ENCODE data around the gene CNTFR.
A peak's percentile ranks its signal among the peaks of the same experiment; 100 is the strongest.
"Not testable (repeated sequence)": the region's sequence is repeated elsewhere in the genome, so short reads cannot be mapped to it uniquely, and the experiment has no call there.

CNTFR gene, protein sequence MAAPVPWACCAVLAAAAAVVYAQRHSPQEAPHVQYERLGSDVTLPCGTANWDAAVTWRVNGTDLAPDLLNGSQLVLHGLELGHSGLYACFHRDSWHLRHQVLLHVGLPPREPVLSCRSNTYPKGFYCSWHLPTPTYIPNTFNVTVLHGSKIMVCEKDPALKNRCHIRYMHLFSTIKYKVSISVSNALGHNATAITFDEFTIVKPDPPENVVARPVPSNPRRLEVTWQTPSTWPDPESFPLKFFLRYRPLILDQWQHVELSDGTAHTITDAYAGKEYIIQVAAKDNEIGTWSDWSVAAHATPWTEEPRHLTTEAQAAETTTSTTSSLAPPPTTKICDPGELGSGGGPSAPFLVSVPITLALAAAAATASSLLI

DNA sequence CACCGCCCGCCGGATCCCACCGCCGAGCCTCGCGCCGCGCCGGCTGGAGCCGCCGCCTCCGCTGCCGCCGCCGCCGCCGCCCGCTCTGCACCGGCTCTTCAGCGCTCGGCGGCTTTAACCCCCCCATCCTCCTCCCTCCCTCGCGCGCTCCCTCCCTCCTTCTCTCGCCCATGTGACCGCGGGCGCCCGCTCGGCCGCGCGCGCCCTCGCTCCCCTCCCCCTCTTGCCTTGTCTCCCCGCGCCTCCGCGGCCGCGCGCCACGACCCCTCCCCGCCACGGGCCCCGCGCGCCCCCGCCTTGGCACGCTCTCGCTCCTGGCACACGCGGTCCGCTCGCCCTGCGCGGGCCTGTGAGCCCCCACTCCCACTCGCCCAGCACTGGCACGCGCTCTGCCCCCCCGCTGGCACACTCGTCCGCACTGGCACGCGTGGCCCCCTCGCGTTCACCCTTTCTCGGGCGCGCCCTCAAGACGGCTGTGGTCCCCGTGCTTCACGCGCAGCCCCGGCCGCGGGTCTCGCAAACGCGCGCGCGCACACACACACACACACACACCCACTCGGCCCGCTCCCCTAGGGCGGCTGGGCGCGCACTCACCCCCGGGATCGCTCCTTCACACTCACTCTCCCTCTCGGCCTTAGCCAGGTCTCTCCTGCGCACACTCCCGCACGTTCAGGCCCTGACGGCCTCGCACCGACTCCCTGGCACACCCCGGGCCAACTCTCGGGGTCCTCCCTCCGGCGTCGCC is at the start of gene CNTFR:
CNTFR (minus strand) TSS at position 89 of the 745 bp plus-strand sequence. CDS start 20,743 bp downstream, outside the sequence.
- peaks cover 33% of the 10 kb centered on the region for H3K4me1 ChIP-seq (ENCODE audit: control insufficient read depth, insufficient read depth, low read length)

DNA sequence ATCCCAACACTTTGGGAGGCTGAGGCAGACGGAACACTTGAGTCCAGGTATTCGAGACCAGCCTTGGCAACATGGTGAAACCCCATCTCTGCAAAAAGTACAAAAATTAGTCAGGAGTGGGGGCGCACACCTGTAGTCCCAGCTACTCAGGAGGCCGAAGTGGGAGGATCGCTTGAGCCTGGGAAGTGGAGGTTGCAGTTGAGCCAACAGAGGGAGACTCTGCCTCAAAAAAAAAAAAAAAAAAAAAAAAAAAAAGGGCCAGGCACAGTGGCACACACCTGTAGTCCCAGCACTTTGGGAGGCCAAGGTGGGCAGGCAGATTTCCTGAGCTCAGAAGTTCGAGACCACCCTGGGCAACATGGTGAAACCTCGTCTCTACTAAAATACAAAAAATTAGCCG is 49.8 kb upstream of the CNTFR start:
- not testable (repeated sequence) for H3K4me1 ChIP-seq (ENCODE audit: control insufficient read depth, insufficient read depth, low read length); H3K9me3 ChIP-seq (ENCODE audit: control insufficient read depth, insufficient read depth, low read length); H3K36me3 ChIP-seq (ENCODE audit: control insufficient read depth, insufficient read depth, low read length); H3K27me3 ChIP-seq (ENCODE audit: control insufficient read depth, insufficient read depth, low read length); H3K9ac ChIP-seq (ENCODE audit: low read depth, low read length); H3K4me3 ChIP-seq (ENCODE audit: low read depth, low read length)

More for the DNA sequence above, at the start of gene CNTFR:
- peaks cover 87% of the 10 kb centered on the region for H3K27me3 ChIP-seq (ENCODE audit: control insufficient read depth, insufficient read depth, low read length)
- no peaks in the 10 kb centered on the region for H3K9me3 ChIP-seq (ENCODE audit: control insufficient read depth, insufficient read depth, low read length)
- H3K36me3 ChIP-seq (ENCODE audit: control insufficient read depth, insufficient read depth, low read length): no peaks in the 10 kb centered on the region
- H3K9ac ChIP-seq (ENCODE audit: low read depth, low read length): peak within 1 kb of the TSS; percentile 37
- H3K4me3 ChIP-seq (ENCODE audit: low read depth, low read length): peak within 1 kb of the TSS; percentile 61

DNA sequence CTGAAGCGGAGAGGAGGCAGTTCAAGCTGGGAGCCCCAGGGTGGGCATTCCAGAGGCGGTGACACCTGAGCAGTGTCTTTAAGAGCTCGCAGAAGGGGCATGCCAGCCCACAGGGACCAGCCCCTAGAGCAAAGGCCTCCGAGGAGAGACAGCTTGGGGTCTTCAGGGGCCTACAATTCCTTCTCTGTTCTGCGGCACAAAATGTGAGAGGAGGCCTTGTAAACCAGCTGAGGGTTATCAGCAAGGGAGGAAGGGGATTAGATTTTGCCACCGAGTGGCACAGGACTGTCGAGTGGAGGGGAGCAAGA is 48.6 kb upstream of the CNTFR start:
- Histone ChIP-seq H3K4me3 (ENCODE audit: low read depth, low read length) (peak overlapping the region; percentile 80), H3K9me3 (ENCODE audit: control insufficient read depth, insufficient read depth, low read length) (no peaks in the 10 kb centered on the region), H3K4me1 (ENCODE audit: control insufficient read depth, insufficient read depth, low read length) (peaks cover 8% of the 10 kb centered on the region), H3K9ac (ENCODE audit: low read depth, low read length) (peak overlapping the region; percentile 26), H3K36me3 (ENCODE audit: control insufficient read depth, insufficient read depth, low read length) (peaks cover 7% of the 10 kb centered on the region), H3K27me3 (ENCODE audit: control insufficient read depth, insufficient read depth, low read length) (peaks cover 10% of the 10 kb centered on the region)

DNA sequence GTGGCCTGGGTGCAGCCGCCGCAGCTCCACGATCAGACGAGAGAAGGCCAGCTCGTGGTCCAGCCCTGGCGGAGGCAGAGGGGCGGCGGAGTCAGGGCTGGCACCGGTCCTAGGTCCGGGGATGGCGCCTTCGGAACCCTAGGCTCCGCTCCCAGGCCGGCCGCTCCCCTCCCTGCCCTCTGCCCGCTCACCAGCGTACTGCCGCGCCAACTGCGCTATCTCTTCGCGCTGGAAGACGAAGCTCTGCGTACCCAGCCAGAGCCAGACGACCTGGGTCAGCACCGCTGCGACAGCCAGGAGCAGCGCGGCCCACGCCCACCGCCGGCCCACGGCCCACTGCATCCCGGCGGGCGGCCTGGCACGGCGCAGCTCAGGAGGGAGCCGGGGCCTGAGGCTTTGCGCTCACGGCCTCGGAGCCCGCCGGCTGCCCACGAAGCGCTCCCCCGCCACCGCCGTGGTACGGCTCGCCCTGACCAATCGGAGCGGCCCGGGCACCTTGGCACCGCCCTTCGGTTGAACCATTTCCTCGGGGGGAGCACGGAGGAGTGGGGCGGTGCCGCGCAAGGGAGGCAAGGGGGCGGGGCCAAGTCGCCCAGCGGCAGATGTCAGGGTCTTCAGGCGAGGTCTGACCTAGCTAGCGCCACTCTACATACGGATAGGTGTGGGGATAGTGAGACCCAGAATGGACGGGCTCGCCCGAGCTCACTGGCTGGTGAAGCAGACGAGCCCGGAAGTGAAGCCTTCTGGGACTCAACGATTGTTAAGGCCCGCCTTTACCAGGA is 48.0 kb upstream of the CNTFR start, which contains the start of gene SIGMAR1:
SIGMAR1 (minus strand) TSS at position 432 of the 782 bp plus-strand sequence; CDS start at position 342, 90 bp downstream.
- H3K27me3 ChIP-seq (ENCODE audit: control insufficient read depth, insufficient read depth, low read length): peaks cover 11% of the 10 kb centered on the region
- no peaks in the 10 kb centered on the region for H3K9me3 ChIP-seq (ENCODE audit: control insufficient read depth, insufficient read depth, low read length)
- H3K4me1 ChIP-seq (ENCODE audit: control insufficient read depth, insufficient read depth, low read length): peaks cover 8% of the 10 kb centered on the region
- H3K9ac ChIP-seq (ENCODE audit: low read depth, low read length): peak within 1 kb of the TSS; percentile 79
- H3K4me3 ChIP-seq (ENCODE audit: low read depth, low read length): peak within 1 kb of the TSS; percentile 80
- peaks cover 7% of the 10 kb centered on the region for H3K36me3 ChIP-seq (ENCODE audit: control insufficient read depth, insufficient read depth, low read length)

DNA sequence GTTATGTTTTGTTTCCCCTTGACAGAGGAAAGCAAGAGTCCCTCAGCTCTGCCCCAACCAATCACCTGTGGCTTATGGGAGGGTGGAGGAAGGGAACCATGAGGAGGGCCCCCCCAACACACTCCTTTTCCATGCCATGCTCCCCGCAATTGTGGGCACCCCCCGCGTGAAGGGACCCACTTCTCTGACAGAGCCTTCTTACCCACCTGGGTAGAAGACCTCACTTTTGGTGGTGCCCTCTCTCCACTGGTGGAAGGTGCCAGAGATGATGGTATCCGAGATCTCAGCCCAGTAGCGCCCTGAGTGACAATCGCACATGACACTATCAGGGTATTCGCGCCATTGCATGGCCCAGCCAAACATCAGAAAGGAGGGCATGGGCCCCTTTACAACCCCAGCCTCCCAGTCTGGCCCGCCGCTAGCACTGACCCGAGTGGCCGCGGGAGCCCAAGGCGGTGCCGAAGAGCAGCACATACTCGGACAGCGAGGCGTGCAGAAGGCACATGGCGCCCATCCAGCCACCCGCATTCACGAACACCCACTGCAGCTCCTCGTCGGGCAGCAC is 47.3 kb upstream of the CNTFR start:
- Histone ChIP-seq H3K27me3 (ENCODE audit: control insufficient read depth, insufficient read depth, low read length) (peaks cover 18% of the 10 kb centered on the region), H3K4me1 (ENCODE audit: control insufficient read depth, insufficient read depth, low read length) (peaks cover 8% of the 10 kb centered on the region), H3K9ac (ENCODE audit: low read depth, low read length) (peak overlapping the region; percentile 79), H3K9me3 (ENCODE audit: control insufficient read depth, insufficient read depth, low read length) (no peaks in the 10 kb centered on the region), H3K36me3 (ENCODE audit: control insufficient read depth, insufficient read depth, low read length) (peaks cover 7% of the 10 kb centered on the region), H3K4me3 (ENCODE audit: low read depth, low read length) (peak overlapping the region; percentile 80)

DNA sequence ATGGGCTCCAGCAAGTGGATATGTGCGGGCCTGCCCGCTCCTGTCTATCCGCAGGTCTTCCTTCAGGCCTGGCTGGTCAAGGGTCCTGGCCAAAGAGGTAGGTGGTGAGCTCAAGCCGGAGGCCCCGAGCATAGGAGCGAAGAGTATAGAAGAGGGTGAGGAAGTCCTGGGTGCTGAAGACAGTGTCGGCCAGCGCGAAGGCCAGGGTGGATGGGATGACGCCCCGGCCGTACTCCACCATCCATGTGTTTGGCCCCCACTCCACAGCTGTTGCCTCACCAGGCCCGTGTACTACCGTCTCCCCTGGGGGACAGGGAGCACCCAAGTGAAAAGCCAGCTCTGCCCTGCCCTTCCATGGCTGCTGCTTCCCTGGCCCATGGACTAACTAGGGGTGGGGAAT is 46.0 kb upstream of the CNTFR start:
- no peaks in the 10 kb centered on the region for H3K9me3 ChIP-seq (ENCODE audit: control insufficient read depth, insufficient read depth, low read length)
- no peak overlapping the region for H3K9ac ChIP-seq (ENCODE audit: low read depth, low read length)
- peaks cover 7% of the 10 kb centered on the region for H3K36me3 ChIP-seq (ENCODE audit: control insufficient read depth, insufficient read depth, low read length)
- peaks cover 8% of the 10 kb centered on the region for H3K4me1 ChIP-seq (ENCODE audit: control insufficient read depth, insufficient read depth, low read length)
- peaks cover 31% of the 10 kb centered on the region for H3K27me3 ChIP-seq (ENCODE audit: control insufficient read depth, insufficient read depth, low read length)
- H3K4me3 ChIP-seq (ENCODE audit: low read depth, low read length): no peak overlapping the region

DNA sequence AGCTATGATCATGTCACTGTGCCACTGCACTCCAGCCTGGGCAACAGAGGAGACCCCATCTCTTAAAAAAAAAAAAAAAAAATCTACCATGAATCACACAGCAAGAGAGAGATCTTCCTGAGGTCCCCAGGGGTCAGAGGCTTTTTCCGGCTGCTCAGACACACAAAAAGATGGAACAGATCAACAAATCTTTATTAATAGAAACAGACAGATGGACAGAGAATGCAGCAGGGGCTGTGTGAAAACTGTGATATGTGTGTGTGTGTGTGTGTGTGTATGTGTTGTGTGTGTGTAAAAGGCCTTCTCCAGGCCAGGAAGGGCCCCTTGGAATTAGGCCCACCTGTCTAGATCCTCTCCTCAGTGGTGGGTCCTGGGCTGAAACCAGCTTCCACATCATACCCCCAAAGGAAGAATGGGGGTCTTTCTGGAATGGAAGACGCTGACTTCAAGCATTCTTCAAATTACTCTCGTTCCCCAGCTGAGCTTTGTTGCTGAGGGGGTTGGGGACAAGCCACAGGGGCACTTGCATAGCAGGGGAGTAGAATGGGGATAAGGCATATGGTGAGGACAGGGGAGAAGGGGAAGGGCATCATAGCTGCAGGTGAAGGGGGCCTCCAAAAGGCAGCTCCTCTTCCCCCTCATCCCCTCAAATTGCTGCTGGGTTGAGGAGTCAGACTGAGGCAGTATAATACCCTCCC is 45.2 kb upstream of the CNTFR start:
- Histone ChIP-seq H3K36me3 (ENCODE audit: control insufficient read depth, insufficient read depth, low read length) (peaks cover 7% of the 10 kb centered on the region), H3K4me3 (ENCODE audit: low read depth, low read length) (no peak overlapping the region), H3K9me3 (ENCODE audit: control insufficient read depth, insufficient read depth, low read length) (no peaks in the 10 kb centered on the region), H3K4me1 (ENCODE audit: control insufficient read depth, insufficient read depth, low read length) (peaks cover 8% of the 10 kb centered on the region), H3K9ac (ENCODE audit: low read depth, low read length) (no peak overlapping the region), H3K27me3 (ENCODE audit: control insufficient read depth, insufficient read depth, low read length) (peaks cover 40% of the 10 kb centered on the region)

DNA sequence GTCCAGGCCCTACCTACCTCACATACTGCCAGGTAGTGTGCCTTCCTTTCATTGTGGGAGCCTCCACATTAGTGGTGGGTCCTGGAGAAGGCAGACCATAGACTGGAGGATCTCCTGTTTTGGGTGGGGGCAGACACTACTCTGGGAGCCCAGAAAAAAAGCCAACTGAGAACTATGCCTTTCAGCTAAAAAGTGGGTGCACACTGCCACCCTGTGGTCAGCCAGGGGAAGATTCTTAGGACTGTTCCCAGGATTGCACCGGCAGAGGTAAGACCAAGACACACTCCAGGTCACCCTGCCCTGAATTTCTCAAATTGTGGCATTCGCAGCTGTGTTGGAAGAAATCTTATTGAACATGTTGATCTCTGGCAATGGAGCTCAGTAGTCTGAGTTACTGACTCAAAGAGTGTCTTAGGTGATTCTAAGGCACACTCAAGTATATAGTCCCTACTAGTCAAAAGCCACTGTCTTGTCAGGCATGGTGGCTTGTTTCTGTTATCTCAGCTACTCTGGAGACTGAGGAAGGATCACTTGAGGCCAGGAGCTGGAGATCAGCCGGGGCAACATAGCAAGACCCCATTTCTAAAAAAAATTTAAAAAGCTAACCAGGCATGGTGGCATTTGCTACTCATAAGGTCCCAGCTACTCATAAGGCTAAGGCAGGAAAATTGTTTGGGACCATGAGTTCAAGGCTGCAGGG is 44.5 kb upstream of the CNTFR start:
- H3K9me3 ChIP-seq (ENCODE audit: control insufficient read depth, insufficient read depth, low read length): no peaks in the 10 kb centered on the region
- peaks cover 47% of the 10 kb centered on the region for H3K27me3 ChIP-seq (ENCODE audit: control insufficient read depth, insufficient read depth, low read length)
- peaks cover 10% of the 10 kb centered on the region for H3K4me1 ChIP-seq (ENCODE audit: control insufficient read depth, insufficient read depth, low read length)
- no peak overlapping the region for H3K4me3 ChIP-seq (ENCODE audit: low read depth, low read length)
- H3K36me3 ChIP-seq (ENCODE audit: control insufficient read depth, insufficient read depth, low read length): peaks cover 7% of the 10 kb centered on the region
- no peak overlapping the region for H3K9ac ChIP-seq (ENCODE audit: low read depth, low read length)

DNA sequence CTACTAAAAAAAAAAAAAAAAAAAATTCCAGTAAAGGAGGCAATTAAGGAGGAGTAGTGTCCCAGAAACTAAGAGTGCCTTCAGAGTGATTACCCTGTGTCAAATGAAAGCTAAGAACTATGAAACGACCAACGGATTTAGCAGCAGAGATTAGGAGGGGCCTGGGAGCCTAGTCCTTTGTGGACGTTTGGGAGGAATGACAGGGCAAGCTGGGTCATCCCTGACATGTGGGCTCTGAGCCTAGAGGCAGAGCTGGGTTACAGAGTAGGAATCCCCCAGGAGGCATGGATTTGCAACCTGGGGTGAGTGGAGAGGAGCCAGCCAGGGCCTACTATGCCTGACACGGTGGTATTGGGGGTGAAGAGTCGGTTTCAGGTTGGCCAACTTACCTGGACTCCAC is 43.6 kb upstream of the CNTFR start:
- peaks cover 7% of the 10 kb centered on the region for H3K36me3 ChIP-seq (ENCODE audit: control insufficient read depth, insufficient read depth, low read length)
- no peak overlapping the region for H3K9ac ChIP-seq (ENCODE audit: low read depth, low read length)
- no peak overlapping the region for H3K4me3 ChIP-seq (ENCODE audit: low read depth, low read length)
- H3K27me3 ChIP-seq (ENCODE audit: control insufficient read depth, insufficient read depth, low read length): peaks cover 54% of the 10 kb centered on the region
- H3K9me3 ChIP-seq (ENCODE audit: control insufficient read depth, insufficient read depth, low read length): no peaks in the 10 kb centered on the region
- peaks cover 6% of the 10 kb centered on the region for H3K4me1 ChIP-seq (ENCODE audit: control insufficient read depth, insufficient read depth, low read length)

DNA sequence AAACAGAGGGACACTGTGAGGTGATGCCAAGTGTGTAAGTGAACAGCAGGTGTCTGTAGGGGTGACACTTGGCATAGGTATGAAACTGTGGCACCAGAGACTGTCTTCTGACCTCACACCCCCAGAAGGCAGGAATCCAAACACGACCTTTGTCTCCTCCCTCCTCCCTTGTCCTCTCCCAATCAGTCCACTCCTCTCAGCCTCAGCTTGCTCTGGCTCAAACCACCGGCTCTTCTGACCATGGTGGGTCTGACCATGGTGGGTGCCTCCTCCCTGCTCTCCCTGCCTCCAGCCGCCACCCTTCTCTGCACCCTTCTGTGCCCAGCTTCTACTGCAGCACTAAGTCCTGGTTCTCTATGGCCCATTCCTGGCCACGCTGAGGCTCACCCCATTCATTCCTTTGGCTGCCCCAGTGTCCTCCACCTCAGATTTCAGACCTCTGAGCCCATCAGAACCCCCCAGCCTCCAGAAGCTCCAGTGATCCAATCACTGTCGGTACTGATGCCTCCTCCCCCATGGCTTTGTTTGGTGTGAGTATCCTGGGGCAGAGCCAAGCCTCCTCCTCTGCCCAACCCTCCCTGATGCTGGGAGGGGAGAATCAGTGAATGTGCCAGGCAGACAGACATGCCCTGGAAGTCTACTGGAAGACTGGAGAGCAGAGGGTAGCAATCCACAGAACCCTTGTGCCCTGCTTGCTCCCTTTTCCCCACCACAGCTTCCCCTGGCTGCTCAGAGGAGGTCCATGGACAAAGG is 41.1 kb upstream of the CNTFR start:
- Histone ChIP-seq H3K9ac (ENCODE audit: low read depth, low read length) (no peak overlapping the region), H3K27me3 (ENCODE audit: control insufficient read depth, insufficient read depth, low read length) (peaks cover 72% of the 10 kb centered on the region), H3K9me3 (ENCODE audit: control insufficient read depth, insufficient read depth, low read length) (no peaks in the 10 kb centered on the region), H3K4me3 (ENCODE audit: low read depth, low read length) (peak overlapping the region; percentile 8), H3K4me1 (ENCODE audit: control insufficient read depth, insufficient read depth, low read length) (peaks cover 6% of the 10 kb centered on the region), H3K36me3 (ENCODE audit: control insufficient read depth, insufficient read depth, low read length) (peaks cover 5% of the 10 kb centered on the region)
